GDM1 (cell line): Measurements from ENCODE around the gene COL5A2.

Source experiments
- DNase-seq: peaks from one replicate; lab custom pipeline; 2025; lab: John Stamatoyannopoulos, UW

The COL5A2 gene

GRCh38 chr2:189179570-189179950 is at the start of gene COL5A2:
COL5A2 (minus strand) TSS chr2:189179761; CDS start chr2:189179604, 157 bp downstream.
- DNase-seq, result no peak

- no peak for DNase-seq
Measured at GRCh38 chr2:189226017-189226416, 46.5 kb upstream of the COL5A2 start.

- no peak for DNase-seq
Measured at GRCh38 chr2:189225032-189225431, 45.5 kb upstream of the COL5A2 start.

GRCh38 chr2:189222468-189223105 is 43.0 kb upstream of the COL5A2 start:
- DNase-seq, result no peak

- DNase-seq, result no peak
Measured at GRCh38 chr2:189221811-189222467, 42.4 kb upstream of the COL5A2 start.

- no peak for DNase-seq
Measured at GRCh38 chr2:189218236-189218635, 38.7 kb upstream of the COL5A2 start.

GRCh38 chr2:189217541-189217940 is 38.0 kb upstream of the COL5A2 start:
- DNase-seq, result no peak

GRCh38 chr2:189217051-189217450 is 37.5 kb upstream of the COL5A2 start:
- no peak for DNase-seq

GRCh38 chr2:189214484-189214883 is 34.9 kb upstream of the COL5A2 start:
- no peak for DNase-seq

- no peak for DNase-seq
Measured at GRCh38 chr2:189213250-189213649, 33.7 kb upstream of the COL5A2 start.

- DNase-seq, result no peak
Measured at GRCh38 chr2:189210250-189211087, 30.9 kb upstream of the COL5A2 start.

GRCh38 chr2:189208254-189208653 is 28.7 kb upstream of the COL5A2 start:
- DNase-seq, result no peak

GRCh38 chr2:189204322-189204941 is 24.9 kb upstream of the COL5A2 start:
- no peak for DNase-seq

- no peak for DNase-seq
Measured at GRCh38 chr2:189203177-189203799, 23.7 kb upstream of the COL5A2 start.

GRCh38 chr2:189199797-189200196 is 20.2 kb upstream of the COL5A2 start:
- DNase-seq, result no peak

GRCh38 chr2:189192766-189193165 is 13.2 kb upstream of the COL5A2 start:
- DNase-seq, result no peak

GRCh38 chr2:189191766-189192165 is 12.2 kb upstream of the COL5A2 start:
- no peak for DNase-seq

GRCh38 chr2:189190685-189191084 is 11.1 kb upstream of the COL5A2 start:
- DNase-seq, result no peak

- DNase-seq, result no peak
Measured at GRCh38 chr2:189188115-189188805, 8.7 kb upstream of the COL5A2 start.

- DNase-seq, result no peak
Measured at GRCh38 chr2:189183170-189183569, 3.6 kb upstream of the COL5A2 start.

- DNase-seq, result no peak
Measured at GRCh38 chr2:189181706-189182105, 2.1 kb upstream of the COL5A2 start.
